T-helper 1 cell treated with Interleukin-12 subunit alpha and Interleukin-12 subunit beta and Interleukin-4 antibody, amounts not matched to agents 30 ng/mL and 1 ng/mL, for 36 hours (primary cell): ENCODE results near the gene ALK. TPM values are rescaled to one million over a fixed set of nuclear protein-coding genes. Genes with fewer than 3 reads are reported as not detected.

Experiments used
- intact Hi-C: fragments of 100-400 bp; cut with micrococcal nuclease; formaldehyde crosslinking; loops from one replicate; pipeline ENCODE4 v1.15.1; 2024
- total RNA-seq: library from RNA; stranded (reverse); gene quantifications from 2 replicates; pipeline ENCODE4 v1.2.3, GENCODE V29; 2022

The ALK gene
- total RNA-seq, 1 donor from 2014 or later: not detected

DNA sequence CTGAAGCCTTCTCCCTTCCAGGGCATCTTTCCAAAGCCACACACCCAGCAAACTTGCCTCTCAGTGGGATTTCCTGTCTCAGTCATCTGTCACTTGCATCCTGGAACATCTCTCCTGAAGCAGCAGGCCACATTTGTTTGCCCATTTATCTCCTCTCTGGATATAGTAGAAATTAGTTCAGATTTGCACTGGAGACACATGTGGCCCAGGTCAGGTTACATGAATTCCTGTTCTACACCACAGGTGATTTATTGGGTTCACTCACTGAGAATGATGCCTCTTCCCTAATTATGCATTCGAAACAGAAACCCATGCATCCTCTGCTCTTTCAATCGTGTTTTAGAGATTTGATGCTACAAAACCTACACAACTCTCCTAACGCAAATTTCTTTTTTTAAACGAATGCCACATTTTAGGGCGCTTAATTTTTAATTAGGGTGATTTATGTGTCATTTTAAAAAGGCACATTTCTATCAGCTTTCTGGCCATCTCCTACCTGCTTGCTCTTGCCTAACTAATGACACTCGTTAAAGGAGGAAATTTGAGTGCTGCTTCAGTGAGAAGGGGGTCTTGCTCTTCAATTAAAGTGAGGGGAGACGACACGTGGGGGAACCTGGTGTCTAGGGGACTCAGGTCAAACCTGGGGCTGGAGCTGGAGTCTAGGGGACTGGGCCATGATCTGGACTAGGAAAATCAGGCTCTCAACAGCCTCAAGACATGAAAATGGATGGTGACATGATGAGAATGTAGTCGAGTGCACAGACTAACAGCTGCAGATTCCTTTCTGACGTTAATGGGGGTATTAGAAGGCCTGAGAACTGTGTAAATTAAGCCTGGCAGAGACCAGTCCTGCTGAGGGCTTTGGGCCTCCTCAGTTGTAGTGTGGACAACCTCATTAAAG, 584.8 kb downstream of the ALK start:
- intact Hi-C loops: no loop called here

DNA sequence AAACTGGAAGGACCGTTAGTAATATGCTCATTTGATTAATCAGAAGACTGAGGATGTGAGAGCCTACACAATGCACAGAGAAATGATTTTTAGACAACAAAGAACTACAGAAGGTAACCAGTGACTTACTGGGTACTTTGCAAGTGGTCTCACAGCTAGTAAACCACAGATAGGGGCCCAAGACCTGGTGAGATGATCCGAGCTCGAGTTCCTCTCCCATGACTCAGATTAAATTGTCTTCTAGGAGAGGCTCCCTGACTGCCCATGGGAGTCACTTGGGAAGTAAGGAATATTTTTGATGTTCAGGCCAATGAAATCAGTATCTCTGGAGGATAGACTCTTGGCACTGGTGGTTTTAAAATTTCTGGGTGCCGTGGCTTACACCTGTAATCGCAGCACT, 586.0 kb downstream of the ALK start:
- intact Hi-C loops: no loop called here

DNA sequence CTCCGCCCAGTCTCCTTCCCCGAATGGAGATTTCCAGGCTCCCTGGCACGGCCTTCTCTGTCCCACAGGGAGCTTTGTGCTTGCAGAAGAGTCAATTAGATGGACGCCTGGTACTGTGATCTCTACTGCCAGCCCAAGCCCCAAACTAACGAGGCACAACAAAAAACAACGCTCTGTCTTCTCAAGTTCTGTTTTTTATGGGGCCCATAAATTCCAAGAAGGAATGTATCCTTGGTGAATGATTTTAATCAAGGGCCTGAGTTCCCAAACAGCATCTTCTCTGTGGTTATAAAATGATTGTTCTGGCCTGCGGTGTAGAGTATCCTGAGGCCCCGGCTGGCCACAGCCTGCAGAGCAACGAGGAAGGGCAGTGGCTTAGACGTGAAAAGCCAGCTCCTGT, 586.7 kb downstream of the ALK start:
- intact Hi-C loops: no loop called here

DNA sequence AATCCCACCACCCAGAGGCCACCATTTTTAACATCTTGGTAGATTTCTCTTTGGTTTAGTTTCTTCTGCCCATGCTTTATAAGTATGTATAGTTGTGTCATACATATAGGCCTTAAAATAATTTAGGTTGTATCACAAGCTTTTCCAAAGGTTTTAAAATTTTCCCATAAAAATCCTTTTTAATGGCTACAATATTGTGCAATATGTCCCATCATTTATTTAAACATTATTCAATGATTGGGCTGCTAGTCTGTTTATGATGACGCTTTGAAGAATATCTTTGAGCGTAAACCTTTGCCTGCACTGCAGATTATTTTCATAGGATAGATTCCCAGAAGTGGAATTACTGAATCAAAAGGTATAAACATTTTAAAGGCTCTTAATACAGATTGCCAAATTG, 588.8 kb downstream of the ALK start:
- intact Hi-C loops: no loop called here

DNA sequence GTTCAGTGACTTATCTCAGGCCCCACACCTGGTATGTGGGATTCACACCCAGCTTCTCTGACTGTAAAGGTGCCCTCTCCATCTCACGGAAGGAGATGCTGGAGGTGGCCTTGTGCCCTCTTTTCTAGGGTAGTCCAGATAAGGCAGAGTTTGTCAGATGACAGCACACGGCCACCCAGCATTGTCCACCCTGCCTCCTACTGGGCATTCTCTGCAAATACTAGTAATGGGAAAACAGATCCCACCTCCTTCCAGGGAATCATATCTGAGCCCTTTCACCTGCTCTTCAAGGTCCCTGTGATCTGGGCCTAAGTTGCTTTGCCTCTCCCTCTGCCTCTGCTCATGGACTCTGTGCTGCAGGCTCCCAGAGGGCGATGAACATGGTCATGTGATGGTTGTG, 591.5 kb downstream of the ALK start:
- intact Hi-C loops: loop anchor here (1.0 kb wide), 1 partner anchor 21 kb away; no protein-coding TSS in a partner anchor

DNA sequence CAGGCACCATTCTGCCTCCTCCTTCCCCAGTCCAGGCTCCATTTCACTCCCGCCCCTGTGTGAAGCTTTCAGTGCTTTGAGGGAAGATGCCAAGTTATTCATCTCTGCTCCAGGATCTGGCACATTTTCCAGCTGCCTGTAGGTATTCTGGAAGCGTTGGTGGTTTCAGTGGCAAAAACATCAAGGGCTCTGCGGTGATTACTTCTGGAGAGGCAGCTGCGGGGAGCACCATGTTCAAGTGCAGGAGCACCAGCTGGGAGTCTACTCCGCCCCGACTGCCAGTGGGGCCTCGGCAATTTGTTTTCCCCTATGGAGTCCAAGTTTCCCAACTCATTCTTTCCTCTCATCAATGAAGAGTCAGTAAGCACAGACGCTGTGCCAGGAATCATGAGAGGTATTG, 594.5 kb downstream of the ALK start:
- intact Hi-C loops: no loop called here

DNA sequence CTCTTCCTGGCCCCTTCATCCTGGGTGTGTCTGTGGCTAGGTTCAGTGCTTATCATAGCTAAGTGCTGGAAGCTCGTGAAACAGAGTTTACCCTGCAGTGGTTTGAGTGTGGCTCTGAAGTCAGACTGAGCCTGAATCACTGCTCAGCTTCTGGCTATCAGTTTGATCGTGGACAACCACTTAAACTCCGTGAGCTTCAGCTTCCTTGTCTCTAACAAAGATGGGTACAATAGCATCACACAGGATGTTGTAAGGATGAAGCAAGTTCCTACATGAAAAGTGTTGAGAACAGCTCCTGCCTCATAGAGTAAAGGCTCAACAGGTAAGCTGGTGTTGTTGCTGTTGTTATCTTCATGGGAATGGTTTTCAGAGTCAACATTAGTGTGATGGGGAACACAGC, 595.8 kb downstream of the ALK start:
- intact Hi-C loops: loop anchor here (1.0 kb wide), 1 partner anchor 10 kb away; no protein-coding TSS in a partner anchor

DNA sequence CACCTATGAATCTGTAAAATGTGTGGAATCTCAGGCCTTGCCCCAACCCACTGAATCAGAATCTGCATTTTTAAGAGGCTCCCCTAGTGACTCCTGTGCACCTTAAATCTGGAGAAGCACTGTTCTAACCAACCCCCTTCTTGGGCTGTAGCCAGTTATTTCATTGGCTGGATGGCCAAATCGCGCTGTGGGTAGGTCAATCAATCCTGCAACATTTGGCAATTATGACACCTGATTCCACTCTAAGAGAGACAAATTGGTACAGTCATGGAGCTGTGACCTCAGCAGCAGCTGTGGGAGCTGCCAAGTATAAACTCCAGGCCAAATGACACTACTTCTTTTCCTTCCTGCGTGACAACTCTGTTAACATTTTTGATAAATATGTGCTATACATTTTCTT, 597.4 kb downstream of the ALK start:
- intact Hi-C loops: loop anchor here (2.0 kb wide), 1 partner anchor 15 kb away; no protein-coding TSS in a partner anchor

DNA sequence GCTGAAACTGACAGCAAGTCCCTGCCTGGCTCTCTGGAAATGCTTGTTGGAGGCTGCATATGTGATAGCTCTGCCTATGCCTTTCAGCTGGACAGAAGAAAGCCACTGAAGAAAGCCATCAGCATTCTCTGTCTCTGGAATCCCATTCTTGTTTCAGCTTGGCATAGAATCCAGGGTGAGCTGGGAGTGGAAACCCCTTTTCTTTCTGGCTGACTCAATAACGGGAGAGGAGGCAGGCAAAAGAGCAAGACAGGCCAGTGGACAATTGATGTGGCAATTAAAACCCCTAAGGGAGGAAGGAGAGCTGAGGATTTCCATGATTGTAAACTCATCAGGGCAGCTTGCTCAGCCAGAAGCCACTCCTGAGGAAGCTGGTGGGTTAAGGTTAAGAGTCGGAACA, 598.1 kb downstream of the ALK start:
- intact Hi-C loops: loop anchor here (2.0 kb wide), 1 partner anchor 14 kb away; no protein-coding TSS in a partner anchor

DNA sequence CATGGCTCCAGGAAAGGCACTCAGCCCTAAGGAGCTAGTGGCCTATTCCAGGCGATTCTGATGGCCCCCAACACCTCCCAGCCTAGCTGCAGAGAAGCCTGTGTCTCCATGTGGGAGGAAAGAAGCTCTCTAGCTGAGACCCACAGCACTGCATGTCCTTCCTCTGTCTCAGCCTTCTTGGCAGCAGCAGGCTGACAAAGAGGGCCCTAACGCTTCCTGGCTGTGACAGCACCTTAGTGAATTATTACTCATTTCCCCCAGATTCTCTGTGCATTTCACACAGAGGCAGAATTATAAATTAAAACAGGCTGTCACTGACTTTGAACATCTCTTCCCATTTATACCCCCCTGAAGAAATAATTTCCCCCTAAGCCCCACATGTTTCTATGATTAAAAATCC, 599.4 kb downstream of the ALK start:
- intact Hi-C loops: loop anchor here (2.0 kb wide), 1 partner anchor 13 kb away; no protein-coding TSS in a partner anchor

DNA sequence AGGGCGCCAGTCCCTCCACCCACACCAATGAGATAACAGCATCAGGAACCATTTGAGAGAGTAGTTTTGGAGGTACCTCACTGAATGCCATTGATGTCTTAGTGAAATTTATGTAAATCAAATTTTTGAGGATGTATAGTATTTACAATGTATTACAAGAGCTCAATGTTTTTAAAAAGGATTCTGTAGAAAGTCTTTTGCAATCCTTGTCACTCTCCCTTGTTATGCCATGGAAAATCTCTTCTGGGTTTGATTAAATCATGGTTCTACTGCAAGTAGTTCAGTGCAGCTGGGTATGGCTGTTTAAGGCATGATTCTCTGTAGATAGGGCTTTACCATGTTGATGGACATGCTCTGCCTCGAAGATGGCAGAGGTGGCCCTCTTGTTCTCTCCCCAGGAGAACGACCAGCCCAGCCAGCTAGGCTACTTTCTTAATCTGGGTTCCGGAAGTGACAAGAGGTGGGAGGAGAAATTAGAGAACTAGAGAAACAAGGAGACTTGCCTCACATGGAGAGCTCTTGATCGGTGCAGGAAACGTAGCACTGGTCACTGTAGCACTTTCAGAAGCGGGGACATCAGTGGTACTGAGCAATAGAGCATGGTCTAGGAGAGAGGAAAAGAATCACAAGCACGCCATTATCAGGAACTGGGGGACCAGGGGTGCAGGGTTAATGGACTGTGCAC, 603.4 kb downstream of the ALK start:
- intact Hi-C loops: loop anchor here (5.0 to 10.0 kb wide), 3 partner anchors 306 to 503 kb away; partner anchors contain the start of gene SPDYA

DNA sequence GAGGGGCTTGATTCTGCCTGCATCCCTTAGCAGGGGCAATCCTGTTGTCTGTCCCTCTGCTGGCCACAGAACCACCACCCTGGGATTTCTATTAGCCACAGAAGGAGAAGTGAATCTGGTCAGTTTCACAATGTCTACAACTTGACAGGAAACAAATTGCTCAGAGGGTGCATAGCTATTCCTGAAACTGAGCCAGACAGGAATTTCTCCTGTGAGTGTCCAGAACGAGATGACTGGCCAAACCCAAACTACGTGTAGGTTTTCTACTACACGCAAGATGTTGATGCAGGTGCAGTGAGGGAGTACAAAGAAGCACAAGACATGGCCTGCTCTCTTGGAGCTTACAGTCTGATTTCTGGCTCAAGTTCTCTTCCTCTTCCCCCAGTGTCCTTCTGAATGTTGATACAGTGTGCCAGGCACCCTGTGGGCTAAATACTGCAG, 604.3 kb downstream of the ALK start:
- intact Hi-C loops: loop anchor here (5.0 to 10.0 kb wide), 3 partner anchors 305 to 502 kb away; partner anchors contain the start of gene SPDYA

DNA sequence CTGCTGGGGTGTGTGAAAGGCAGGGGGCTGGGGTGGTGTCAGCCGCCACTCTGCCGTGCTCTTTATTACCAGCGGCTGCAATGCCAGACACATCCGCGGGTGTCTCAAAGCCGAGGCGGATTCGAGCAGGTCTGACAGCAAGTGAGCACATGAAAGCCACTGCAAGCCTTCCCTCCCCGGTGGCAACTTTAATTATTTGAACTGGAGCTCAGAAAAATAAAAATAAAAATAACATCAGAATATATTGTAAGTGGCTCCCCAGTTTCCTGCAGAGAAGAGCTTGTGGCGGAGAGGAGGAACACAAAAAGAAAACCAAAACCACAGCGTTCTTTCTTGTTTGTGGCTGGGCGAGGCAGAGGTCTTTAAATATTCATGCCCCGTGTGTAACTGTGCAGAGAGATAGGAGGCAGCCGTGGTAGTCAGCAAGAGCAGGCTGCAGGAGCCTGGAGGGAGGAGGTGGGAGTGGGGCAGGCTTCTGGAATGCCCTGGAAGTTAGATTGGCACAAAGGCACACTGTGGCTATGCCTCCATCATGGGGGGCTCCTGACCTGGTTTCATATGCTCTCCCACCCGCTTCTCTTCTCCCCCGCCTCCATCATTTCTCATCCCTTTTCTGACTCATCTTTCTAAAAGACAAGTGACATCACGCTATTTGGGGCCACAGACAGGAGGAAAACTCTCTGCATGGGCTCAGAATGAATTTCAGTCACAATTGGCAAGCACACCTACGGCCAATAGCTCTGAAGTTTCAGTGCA, 606.4 kb downstream of the ALK start:
- intact Hi-C loops: loop anchor here (1.0 to 10.0 kb wide), 8 partner anchors 10 to 832 kb away; partner anchors contain the start of genes SPDYA, TRMT61B, WDR43 and YPEL5

DNA sequence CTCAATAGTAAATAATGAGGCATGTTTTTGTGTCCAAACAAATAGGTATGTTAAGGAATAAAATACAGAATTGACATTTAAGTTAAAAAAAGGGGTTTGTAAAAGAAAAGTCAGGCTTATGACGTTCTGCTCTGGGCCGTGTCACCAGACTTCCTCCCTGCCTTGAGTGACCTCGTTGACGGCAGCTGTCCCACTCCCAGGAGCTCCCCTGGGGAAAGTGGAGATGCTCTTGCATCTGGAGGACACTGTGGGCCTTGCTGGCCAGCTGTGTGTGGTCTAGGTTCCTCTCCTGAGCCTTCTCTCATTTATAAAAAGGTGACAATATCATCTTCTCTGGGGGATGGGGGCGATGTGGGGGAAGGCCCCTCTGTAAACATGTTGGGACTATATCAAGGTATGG, 609.9 kb downstream of the ALK start:
- intact Hi-C loops: loop anchor here (10.0 kb wide), 2 partner anchors 357 to 497 kb away; partner anchors contain the start of gene SPDYA

DNA sequence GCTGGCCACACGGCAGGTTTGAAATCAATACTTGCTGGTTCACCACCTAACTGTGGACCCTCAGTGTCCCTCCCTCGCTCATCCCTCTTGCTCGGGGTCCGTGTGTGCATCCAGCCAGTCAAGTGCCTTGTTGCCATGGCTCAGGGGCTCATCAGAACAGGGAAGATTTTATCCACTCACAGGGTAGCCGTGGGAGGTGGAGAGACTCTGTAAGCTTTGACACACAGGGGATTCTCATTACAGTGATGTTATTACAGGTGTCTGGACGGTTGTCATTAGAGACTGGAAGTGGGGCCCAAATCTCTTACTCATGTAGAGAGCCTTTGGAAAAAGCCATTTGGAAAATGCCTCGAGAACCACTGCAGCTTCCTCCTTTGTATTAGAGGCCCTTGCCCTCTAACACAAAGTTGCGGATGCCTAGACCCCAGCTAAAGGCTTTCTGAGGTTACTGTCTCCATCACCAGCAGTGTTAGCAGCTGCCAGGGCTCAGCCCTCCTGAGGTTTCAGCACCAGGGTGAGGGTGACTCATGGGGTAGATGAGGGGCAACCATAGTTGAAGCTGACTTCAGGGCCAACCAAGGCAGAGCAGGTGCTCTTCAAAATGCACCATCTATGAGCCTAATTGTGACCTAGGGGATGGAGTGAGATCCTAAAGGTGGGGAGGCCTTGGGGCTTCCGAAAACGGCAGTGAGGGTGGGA, 610.6 kb downstream of the ALK start:
- intact Hi-C loops: loop anchor here (10.0 kb wide), 2 partner anchors 356 to 496 kb away; partner anchors contain the start of gene SPDYA

DNA sequence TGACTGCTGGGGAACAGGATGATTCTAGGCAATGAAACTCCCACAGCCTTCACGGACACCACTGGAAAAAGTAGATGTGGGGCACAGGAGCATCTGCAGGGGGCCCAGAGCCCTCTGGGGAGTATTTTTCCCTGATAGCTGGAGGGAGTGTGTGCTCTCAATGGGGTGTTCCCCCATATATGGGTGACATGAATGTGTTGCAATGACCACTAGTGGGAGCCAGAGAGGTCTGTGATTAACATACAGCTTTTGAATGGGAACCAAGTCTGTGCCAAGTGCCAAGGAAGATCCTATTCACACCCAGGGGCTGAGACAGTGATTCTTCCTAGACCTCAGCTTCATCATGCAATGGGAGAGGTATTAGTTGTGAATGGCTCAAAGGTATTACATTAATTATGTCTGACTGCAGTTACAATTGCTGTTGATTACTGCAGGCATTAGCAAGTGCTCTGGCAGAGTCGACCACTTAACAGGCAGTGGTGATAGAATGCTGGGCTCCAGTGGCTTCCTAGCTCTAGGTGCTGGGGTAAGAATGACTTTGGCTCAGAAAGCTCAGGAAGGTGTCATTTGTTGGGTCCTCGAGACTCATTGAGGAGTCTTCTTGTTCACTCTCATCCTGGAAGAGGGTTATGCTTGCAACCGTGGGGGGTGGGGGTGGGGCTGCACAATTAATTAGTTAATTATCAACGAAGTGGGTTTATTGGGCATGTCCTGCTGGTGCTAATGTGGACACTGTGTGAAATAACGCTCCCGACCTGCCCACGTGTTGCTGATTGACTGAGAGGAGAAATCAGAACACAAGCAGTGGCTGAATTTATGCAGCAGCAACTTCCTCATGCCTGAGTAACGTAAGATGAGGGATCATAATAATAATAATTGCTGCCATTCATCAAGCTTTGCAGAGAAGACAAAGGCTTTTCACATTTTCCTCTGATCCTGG, 612.0 kb downstream of the ALK start:
- intact Hi-C loops: loop anchor here (1.0 to 10.0 kb wide), 6 partner anchors 13 to 532 kb away; partner anchors contain the start of gene SPDYA

DNA sequence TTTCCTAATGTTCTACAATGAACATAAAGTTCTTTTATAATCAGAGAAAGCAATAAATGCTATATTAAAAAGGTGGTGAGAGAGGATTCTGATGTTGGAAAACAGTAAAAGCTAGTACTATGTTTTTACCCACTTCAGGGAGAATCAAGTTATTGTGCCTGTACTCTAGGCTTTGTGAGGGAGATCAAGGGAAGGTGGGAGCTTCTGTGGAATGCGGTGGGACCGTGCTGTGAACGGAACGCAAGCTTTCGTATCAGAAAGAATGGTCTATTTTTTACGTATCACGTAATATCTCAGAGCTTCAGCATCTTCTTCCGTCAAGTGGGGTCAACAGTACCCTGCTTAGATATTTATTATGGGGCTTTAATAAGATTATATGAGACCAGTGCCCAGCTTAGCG, 613.0 kb downstream of the ALK start:
- intact Hi-C loops: loop anchor here (2.0 kb wide), 1 partner anchor 14 kb away; no protein-coding TSS in a partner anchor

DNA sequence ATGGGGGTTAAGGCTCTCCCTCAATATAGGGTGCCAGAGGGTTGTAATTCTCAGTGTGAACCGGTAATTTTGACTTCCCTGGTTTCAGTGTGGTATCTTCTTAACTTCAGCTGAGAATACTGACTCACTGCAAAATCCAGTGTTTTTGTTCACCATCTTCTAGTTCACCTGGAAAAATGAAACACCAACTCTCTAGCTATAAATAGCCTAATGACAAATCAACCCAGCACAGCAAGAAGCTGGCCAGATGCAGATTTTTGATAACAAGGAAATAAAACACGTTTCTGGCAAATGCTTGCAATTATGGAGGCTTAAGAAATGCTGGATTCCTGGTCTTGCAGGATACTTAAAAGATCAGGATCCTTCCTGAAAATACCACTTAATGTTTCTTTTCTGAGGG, 613.9 kb downstream of the ALK start:
- intact Hi-C loops: no loop called here

DNA sequence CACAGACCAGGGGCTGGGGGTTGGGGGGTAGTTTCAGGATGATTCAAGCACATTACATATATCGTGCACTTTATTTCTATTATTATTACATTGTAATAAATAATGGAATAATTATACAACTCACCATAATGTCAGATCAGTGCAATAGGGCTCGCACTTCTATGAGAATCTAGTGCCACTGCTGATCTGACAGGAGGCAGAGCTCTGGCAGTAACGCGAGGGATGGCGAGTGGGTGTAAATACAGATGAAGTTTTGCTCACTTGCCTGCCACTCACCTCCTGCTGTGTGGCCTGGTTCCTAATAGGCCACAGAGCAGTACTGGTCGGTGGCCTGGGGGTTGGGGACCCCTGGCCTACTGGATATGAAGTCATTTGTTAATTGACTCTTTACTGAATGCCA, 615.6 kb downstream of the ALK start:
- intact Hi-C loops: no loop called here
